SK-N-SH (cell line): ENCODE measurements around the gene SLC25A30. TPM values are rescaled to one million over a fixed set of nuclear protein-coding genes. Genes with fewer than 3 reads are reported as not detected.

Source experiments
- CTCF ChIA-PET: fragments of 300-600, 350-600 bp; formaldehyde crosslinking; extraction: SDS; loops from one replicate; lab custom pipeline; 2021; lab: Yijun Ruan, JAX
- POLR2A ChIA-PET: fragments of 350-600 bp; sonication (Branson Sonifier 250); formaldehyde crosslinking; extraction: SDS; loops from one replicate; lab custom pipeline; 2020; ENCODE audit warnings: antibody characterized with exemption, inconsistent platforms; lab: Yijun Ruan, JAX
- DNase-seq: peaks from one replicate; pipeline ENCODE4 v3.0.0; 2012
- H2AFZ ChIP-seq: fragments of 200-600 bp; sonication (generic); 2 replicates; pipeline ENCODE4 v1.8.1; 2016; ENCODE audit warnings: antibody characterized with exemption, mild to moderate bottlenecking, low read depth
- H3F3A ChIP-seq: fragments of 200-600 bp; sonication (generic); replicated peaks from 2 replicates; pipeline ENCODE3; 2016; ENCODE audit warnings: antibody characterized with exemption, mild to moderate bottlenecking; ENCODE audit not compliant: insufficient read depth
- H3K27ac ChIP-seq, 2 experiments: fragments of 200-500 bp in 1 of 2; fragments of 200-600 bp in 1 of 2; sonication (Bioruptor generic) in 1 of 2; sonication (generic), shearing (Covaris generic) in 1 of 2; 2 replicates each; pipeline versions ENCODE4 v1.5.1 to v1.6.1; 2014 to 2016; ENCODE audit warnings: low read depth in 2 of 2, inconsistent platforms in 1 of 2, low read length in 1 of 2, mild to moderate bottlenecking in 1 of 2, mixed read lengths in 1 of 2
- H3K27me3 ChIP-seq: fragments of 200-600 bp; sonication (generic), shearing (Covaris generic); 2 replicates; pipeline ENCODE4 v1.6.1; 2016; ENCODE audit warnings: mixed run types; ENCODE audit not compliant: insufficient read depth
- H3K36me3 ChIP-seq, 2 experiments: fragments of 200-500 bp in 1 of 2; fragments of 200-600 bp in 1 of 2; sonication (Bioruptor generic) in 1 of 2; sonication (generic) in 1 of 2; replicated peaks in 1 of 2; 2 replicates each; pipeline versions ENCODE3 to v1.5.1; 2014 to 2016; ENCODE audit warnings: low read length in 1 of 2, mild to moderate bottlenecking in 1 of 2; ENCODE audit not compliant: insufficient read depth in 2 of 2, control insufficient read depth in 1 of 2
- H3K4me1 ChIP-seq, 2 experiments: fragments of 200-500 bp in 1 of 2; fragments of 200-600 bp in 1 of 2; sonication (Bioruptor generic) in 1 of 2; sonication (generic), shearing (Covaris generic) in 1 of 2; 2 replicates each; pipeline versions ENCODE4 v1.5.1 to v1.6.1; 2014 to 2016; ENCODE audit warnings: low read depth in 1 of 2, low read length in 1 of 2, mixed run types in 1 of 2; ENCODE audit not compliant: insufficient read depth in 2 of 2, control insufficient read depth in 1 of 2
- H3K4me2 ChIP-seq: fragments of 200-600 bp; sonication (generic), shearing (Covaris generic); 2 replicates; pipeline ENCODE4 v1.6.1; 2017; ENCODE audit warnings: mixed run types
- H3K4me3 ChIP-seq, 2 experiments: fragments of 200-500 bp in 1 of 2; fragments of 200-600 bp in 1 of 2; sonication (Bioruptor generic) in 1 of 2; sonication (generic), shearing (Covaris generic) in 1 of 2; 2 replicates each; pipeline versions ENCODE4 v1.5.1 to v1.8.1; 2014 to 2016; ENCODE audit warnings: low read depth in 2 of 2, inconsistent platforms in 1 of 2, low read length in 1 of 2, mild to moderate bottlenecking in 1 of 2, mixed read lengths in 1 of 2, moderate library complexity in 1 of 2
- H3K79me2 ChIP-seq: fragments of 200-600 bp; sonication (generic); 2 replicates; pipeline ENCODE4 v1.8.1; 2017; ENCODE audit warnings: mild to moderate bottlenecking; ENCODE audit not compliant: insufficient read depth
- H3K9ac ChIP-seq: fragments of 200-600 bp; sonication (generic); 2 replicates; pipeline ENCODE4 v1.6.1; 2017; ENCODE audit warnings: mixed run types
- H3K9me2 ChIP-seq: fragments of 200-600 bp; sonication (generic); 2 replicates; pipeline ENCODE4 v1.6.1; 2017; ENCODE audit warnings: mixed run types
- H3K9me3 ChIP-seq: fragments of 200-600 bp; sonication (generic); 2 replicates; pipeline ENCODE4 v1.6.1; 2017; ENCODE audit warnings: mixed run types, mild to moderate bottlenecking, moderate library complexity
- H4K20me1 ChIP-seq: fragments of 200-600 bp; sonication (generic); 2 replicates; pipeline ENCODE4 v1.6.1; 2017; ENCODE audit warnings: mild to moderate bottlenecking, mixed run types; ENCODE audit not compliant: insufficient read depth
- CHD2 ChIP-seq: fragments of 150-350 bp; IDR thresholded peaks from 2 replicates; pipeline ENCODE4 v1.6.1; 2018; ENCODE audit warnings: low read length; ENCODE audit not compliant: partially characterized antibody
- ELF1 ChIP-seq: IDR thresholded peaks from 2 replicates; pipeline ENCODE4 v1.4.0; 2012
- EP300 ChIP-seq, 2 experiments: IDR thresholded peaks; 2 replicates each; pipeline versions ENCODE4 v1.4.0 to v1.6.1; 2012; ENCODE audit warnings: borderline replicate concordance in 1 of 2, low read depth in 1 of 2, low read length in 1 of 2
- FOSL2 ChIP-seq: IDR thresholded peaks from 2 replicates; pipeline ENCODE4 v1.4.0; 2012; ENCODE audit warnings: low read depth, mild to moderate bottlenecking, moderate library complexity, borderline replicate concordance
- FOXJ3 ChIP-seq: sonication (generic); formaldehyde crosslinking; IDR thresholded peaks from 2 replicates; pipeline ENCODE4 v1.5.1; 2020; ENCODE audit warnings: mild to moderate bottlenecking, missing genetic modification reagents
- FOXM1 ChIP-seq: IDR thresholded peaks from 2 replicates; pipeline ENCODE4 v1.4.0; 2012; ENCODE audit warnings: low read depth, mild to moderate bottlenecking
- GABPA ChIP-seq: IDR thresholded peaks from 2 replicates; pipeline ENCODE4 v1.4.0; 2012; ENCODE audit warnings: low read depth, mild to moderate bottlenecking
- GATA2 ChIP-seq: sonication (generic); formaldehyde crosslinking; IDR thresholded peaks from 2 replicates; pipeline ENCODE4 v1.5.0; 2020; ENCODE audit warnings: mild to moderate bottlenecking, missing genetic modification reagents
- JUND ChIP-seq: IDR thresholded peaks from 2 replicates; pipeline ENCODE4 v1.4.0; 2012
- NFIC ChIP-seq: IDR thresholded peaks from 2 replicates; pipeline ENCODE4 v1.4.0; 2012; ENCODE audit warnings: borderline replicate concordance
- NRF1 ChIP-seq: IDR thresholded peaks from 2 replicates; pipeline ENCODE4 v1.6.1; 2012; ENCODE audit warnings: low read depth, mild to moderate bottlenecking, low read length
- POLR2AphosphoS5 ChIP-seq: IDR thresholded peaks from 2 replicates; pipeline ENCODE4 v1.6.1; 2012; ENCODE audit warnings: low read depth, low read length
- RXRA ChIP-seq: IDR thresholded peaks from 2 replicates; pipeline ENCODE4 v1.4.0; 2012; ENCODE audit warnings: low read depth, mild to moderate bottlenecking, borderline replicate concordance
- SMC3 ChIP-seq: IDR thresholded peaks from 2 replicates; pipeline ENCODE4 v1.6.1; 2012; ENCODE audit warnings: low read depth, low read length, improper control_type of control experiment
- TAF1 ChIP-seq: IDR thresholded peaks from 2 replicates; pipeline ENCODE4 v1.6.1; 2012; ENCODE audit warnings: low read depth, mild to moderate bottlenecking, low read length, moderate library complexity, borderline replicate concordance
- YY1 ChIP-seq: IDR thresholded peaks from 2 replicates; pipeline ENCODE4 v1.4.0; 2012; ENCODE audit warnings: low read depth, mild to moderate bottlenecking
- WGBS: methylation state at CpG from one replicate; pipeline ENCODE4 v1.1.6; 2017; ENCODE audit warnings: low lambda C conversion rate; 5-methylcytosine and 5-hydroxymethylcytosine counted together
- polyA plus RNA-seq, 3 experiments: library from polyadenylated mRNA; depleted of rRNA; stranded (reverse); fragments of >200 nt; gene quantifications; 2 replicates each; pipeline ENCODE4 v1.2.3, GENCODE V29; 2012
- TF ChIP-seq, protein P1 (sequence below): IDR thresholded peaks from 2 replicates; pipeline ENCODE4 v1.4.0; 2012; ENCODE audit warnings: low read depth, borderline replicate concordance
- TF ChIP-seq, protein P2 (sequence below): fragments of 150-350 bp; IDR thresholded peaks from 2 replicates; pipeline ENCODE4 v1.6.1; 2016; ENCODE audit warnings: mild to moderate bottlenecking, low read depth, low read length
- TF ChIP-seq, protein P3 (sequence below): IDR thresholded peaks from 2 replicates; pipeline ENCODE4 v1.4.0; 2012; ENCODE audit warnings: low read depth
- TF ChIP-seq, protein P4 (sequence below): IDR thresholded peaks from 2 replicates; pipeline ENCODE4 v1.6.1; 2012; ENCODE audit warnings: mild to moderate bottlenecking, low read depth, low read length, moderate library complexity

Gene SLC25A30
- polyA plus RNA-seq, 1 of the 3 experiments (the other 2 are of a cell fraction) = 9.6 TPM

DNA sequence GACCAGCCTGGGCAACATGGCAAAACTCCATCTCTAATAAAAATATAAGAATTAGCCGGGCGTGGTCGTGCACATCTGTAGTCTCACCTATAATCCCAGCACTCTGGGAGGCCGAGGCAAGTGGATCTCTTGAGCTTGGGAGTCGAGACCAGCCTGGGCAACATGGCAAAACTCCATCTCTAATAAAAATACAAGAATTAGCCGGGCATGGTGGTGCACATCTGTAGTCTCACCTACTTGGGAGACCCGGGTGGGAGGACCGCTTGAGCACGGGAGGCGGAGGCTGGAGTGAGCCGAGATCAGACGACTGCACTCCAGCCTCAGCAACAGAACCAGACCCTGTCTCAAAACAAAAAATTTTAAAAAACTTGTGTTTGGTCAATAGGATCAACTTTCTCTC lies 7.7 kb downstream of the SLC25A30 start:
- no peaks in the 10 kb centered on the region for H4K20me1 ChIP-seq
- no peaks in the 10 kb centered on the region for H3K9me3 ChIP-seq
- DNase-seq = no peak
- H3K79me2 ChIP-seq = peaks cover 40% of the 10 kb centered on the region
- POLR2A ChIA-PET = no interaction called here
- no peak overlapping the region for H3K4me2 ChIP-seq
- no peak overlapping the region for H3K9ac ChIP-seq
- H3K27ac ChIP-seq = no peak overlapping the region
- H3K4me3 ChIP-seq = no peak overlapping the region
- peaks cover 0 to 4% of the 10 kb centered on the region in 2 experiments; a peak in 1 of 4 replicates for H3K4me1 ChIP-seq
- CTCF ChIA-PET = interaction anchor here (1.0 kb wide), 1 partner anchor 16 kb away, joined by 4 read pairs; no protein-coding TSS in a partner anchor
- no peaks in the 10 kb centered on the region for H3K27me3 ChIP-seq
- peaks cover 20 to 26% of the 10 kb centered on the region in 2 experiments for H3K36me3 ChIP-seq
- TF ChIP-seq, protein P1, sequence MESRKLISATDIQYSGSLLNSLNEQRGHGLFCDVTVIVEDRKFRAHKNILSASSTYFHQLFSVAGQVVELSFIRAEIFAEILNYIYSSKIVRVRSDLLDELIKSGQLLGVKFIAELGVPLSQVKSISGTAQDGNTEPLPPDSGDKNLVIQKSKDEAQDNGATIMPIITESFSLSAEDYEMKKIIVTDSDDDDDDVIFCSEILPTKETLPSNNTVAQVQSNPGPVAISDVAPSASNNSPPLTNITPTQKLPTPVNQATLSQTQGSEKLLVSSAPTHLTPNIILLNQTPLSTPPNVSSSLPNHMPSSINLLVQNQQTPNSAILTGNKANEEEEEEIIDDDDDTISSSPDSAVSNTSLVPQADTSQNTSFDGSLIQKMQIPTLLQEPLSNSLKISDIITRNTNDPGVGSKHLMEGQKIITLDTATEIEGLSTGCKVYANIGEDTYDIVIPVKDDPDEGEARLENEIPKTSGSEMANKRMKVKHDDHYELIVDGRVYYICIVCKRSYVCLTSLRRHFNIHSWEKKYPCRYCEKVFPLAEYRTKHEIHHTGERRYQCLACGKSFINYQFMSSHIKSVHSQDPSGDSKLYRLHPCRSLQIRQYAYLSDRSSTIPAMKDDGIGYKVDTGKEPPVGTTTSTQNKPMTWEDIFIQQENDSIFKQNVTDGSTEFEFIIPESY = no peak
- no peak for TF ChIP-seq NFIC
- no peak for TF ChIP-seq FOXJ3
- TF ChIP-seq EP300 (IDR thresholded peaks at IDR 0.05; ENCODE audit: borderline replicate concordance in 1 of 2, low read depth in 1 of 2, low read length in 1 of 2) = no peak
- TF ChIP-seq, protein P2, sequence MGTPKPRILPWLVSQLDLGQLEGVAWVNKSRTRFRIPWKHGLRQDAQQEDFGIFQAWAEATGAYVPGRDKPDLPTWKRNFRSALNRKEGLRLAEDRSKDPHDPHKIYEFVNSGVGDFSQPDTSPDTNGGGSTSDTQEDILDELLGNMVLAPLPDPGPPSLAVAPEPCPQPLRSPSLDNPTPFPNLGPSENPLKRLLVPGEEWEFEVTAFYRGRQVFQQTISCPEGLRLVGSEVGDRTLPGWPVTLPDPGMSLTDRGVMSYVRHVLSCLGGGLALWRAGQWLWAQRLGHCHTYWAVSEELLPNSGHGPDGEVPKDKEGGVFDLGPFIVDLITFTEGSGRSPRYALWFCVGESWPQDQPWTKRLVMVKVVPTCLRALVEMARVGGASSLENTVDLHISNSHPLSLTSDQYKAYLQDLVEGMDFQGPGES = no peak
- TF ChIP-seq JUND = no peak
- no peak for TF ChIP-seq RXRA
- TF ChIP-seq FOXM1 = no peak
- TF ChIP-seq GABPA = no peak
- TF ChIP-seq, protein P3, sequence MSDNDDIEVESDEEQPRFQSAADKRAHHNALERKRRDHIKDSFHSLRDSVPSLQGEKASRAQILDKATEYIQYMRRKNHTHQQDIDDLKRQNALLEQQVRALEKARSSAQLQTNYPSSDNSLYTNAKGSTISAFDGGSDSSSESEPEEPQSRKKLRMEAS = no peak
- no peak for TF ChIP-seq TAF1
- TF ChIP-seq POLR2AphosphoS5 = no peak
- H2AFZ ChIP-seq = no peak overlapping the region
- H3F3A ChIP-seq = no peaks in the 10 kb centered on the region
- 94% methylated on average over 8 of the region's 12 CpGs for WGBS
- H3K9me2 ChIP-seq = no peaks in the 10 kb centered on the region

DNA sequence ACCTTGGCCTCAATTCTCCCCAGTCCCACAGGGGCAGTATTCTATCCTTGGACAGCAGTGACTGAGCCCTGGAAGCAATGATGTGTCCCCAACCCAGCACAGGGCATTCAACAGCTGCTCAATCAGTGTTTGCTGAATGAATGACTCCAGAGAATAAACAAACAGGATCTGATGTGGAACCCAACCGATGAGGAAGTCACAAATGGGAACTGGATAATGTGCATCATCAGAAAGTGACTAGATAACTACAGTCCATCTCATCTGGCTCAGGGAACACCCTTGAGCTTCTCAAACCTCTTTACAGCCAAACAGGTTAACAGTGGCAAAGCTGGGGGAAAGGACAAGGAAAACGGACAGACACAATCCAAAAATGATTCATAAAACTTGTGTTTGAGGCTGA lies 8.2 kb downstream of the SLC25A30 start:
- Histone ChIP-seq H3K79me2 (peaks cover 36% of the 10 kb centered on the region), H3K27me3 (no peaks in the 10 kb centered on the region), H3K9me3 (no peaks in the 10 kb centered on the region), H3K9me2 (no peaks in the 10 kb centered on the region), H3K4me2 (no peak overlapping the region), H3K36me3 (peaks cover 24 to 30% of the 10 kb centered on the region in 2 experiments), H3K4me3 (no peak overlapping the region), H2AFZ (no peak overlapping the region), H3F3A (no peaks in the 10 kb centered on the region), H3K27ac (no peak overlapping the region), H4K20me1 (no peaks in the 10 kb centered on the region), H3K4me1 (peaks cover 0 to 4% of the 10 kb centered on the region in 2 experiments; a peak in 1 of 4 replicates), H3K9ac (no peak overlapping the region)
- 73% methylated on average over 2 of the region's 2 CpGs for WGBS
- no peak for DNase-seq
- ChIA-PET CTCF (interaction anchor here (1.0 kb wide), 1 partner anchor 16 kb away, joined by 4 read pairs; no protein-coding TSS in a partner anchor), POLR2A (no interaction called here)
- TF ChIP-seq RXRA = no peak
- TF ChIP-seq GATA2 (CRISPR knock-in tag) = no peak
- no peak for TF ChIP-seq FOXM1
- no peak for TF ChIP-seq FOSL2
- TF ChIP-seq GABPA = no peak
- no peak for TF ChIP-seq ELF1
- no peak for TF ChIP-seq CHD2
- TF ChIP-seq, protein P4, sequence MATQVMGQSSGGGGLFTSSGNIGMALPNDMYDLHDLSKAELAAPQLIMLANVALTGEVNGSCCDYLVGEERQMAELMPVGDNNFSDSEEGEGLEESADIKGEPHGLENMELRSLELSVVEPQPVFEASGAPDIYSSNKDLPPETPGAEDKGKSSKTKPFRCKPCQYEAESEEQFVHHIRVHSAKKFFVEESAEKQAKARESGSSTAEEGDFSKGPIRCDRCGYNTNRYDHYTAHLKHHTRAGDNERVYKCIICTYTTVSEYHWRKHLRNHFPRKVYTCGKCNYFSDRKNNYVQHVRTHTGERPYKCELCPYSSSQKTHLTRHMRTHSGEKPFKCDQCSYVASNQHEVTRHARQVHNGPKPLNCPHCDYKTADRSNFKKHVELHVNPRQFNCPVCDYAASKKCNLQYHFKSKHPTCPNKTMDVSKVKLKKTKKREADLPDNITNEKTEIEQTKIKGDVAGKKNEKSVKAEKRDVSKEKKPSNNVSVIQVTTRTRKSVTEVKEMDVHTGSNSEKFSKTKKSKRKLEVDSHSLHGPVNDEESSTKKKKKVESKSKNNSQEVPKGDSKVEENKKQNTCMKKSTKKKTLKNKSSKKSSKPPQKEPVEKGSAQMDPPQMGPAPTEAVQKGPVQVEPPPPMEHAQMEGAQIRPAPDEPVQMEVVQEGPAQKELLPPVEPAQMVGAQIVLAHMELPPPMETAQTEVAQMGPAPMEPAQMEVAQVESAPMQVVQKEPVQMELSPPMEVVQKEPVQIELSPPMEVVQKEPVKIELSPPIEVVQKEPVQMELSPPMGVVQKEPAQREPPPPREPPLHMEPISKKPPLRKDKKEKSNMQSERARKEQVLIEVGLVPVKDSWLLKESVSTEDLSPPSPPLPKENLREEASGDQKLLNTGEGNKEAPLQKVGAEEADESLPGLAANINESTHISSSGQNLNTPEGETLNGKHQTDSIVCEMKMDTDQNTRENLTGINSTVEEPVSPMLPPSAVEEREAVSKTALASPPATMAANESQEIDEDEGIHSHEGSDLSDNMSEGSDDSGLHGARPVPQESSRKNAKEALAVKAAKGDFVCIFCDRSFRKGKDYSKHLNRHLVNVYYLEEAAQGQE = no peak
- no peak for TF ChIP-seq SMC3
- TF ChIP-seq NRF1 = no peak
- no peak for TF ChIP-seq YY1
- TF ChIP-seq, protein P3 = no peak
